EL (cell line): Measurements from ENCODE around the gene PEA15.

Source experiments
- DNase-seq: peaks from one replicate; pipeline ENCODE4 v3.0.0-alpha.2; 2016

The PEA15 gene

GRCh38 chr1:160244209-160244608 is 39.0 kb downstream of the PEA15 start:
- DNase-seq: no peak

DNA sequence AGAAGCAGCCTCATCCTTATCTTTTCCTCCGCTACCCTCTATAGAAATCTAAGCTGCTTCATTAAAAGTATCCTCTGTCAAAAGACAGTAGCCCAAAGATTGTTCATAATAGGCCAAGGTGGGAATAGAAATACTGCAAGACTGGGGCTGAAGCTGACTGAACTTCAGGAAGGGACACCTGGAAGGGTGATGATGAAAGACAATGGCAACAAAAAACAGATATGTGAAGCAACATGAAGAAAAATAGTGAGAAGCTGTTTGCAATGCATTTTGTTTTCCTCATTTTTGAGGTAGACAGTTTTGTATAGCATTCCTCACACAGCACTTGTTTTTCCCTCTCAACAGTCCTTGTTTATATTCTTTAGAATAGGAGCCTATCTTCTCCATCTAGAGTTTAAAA is 40.2 kb downstream of the PEA15 start:
- DNase-seq: no peak

- DNase-seq: no peak
Measured at GRCh38 chr1:160247053-160247452, 41.9 kb downstream of the PEA15 start.

DNA sequence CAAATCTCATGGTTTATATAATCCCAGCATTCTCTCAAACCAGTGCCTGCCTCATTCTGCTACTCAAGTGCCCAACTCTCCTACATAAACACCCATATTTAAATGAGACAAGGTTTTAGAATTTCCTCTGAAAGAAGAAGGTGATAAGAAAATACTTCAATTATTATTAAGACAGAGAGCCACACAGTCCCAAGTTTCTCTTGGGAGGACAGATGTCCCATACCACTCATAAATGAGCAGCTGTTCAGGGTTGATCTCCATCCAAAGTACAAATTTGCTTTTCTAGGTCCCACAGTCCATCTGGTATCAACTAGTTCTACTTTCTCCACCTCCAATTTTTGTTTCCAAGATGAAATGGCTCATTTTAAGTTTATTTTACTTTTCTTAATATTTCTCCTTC is 45.8 kb downstream of the PEA15 start:
- DNase-seq: no peak

DNA sequence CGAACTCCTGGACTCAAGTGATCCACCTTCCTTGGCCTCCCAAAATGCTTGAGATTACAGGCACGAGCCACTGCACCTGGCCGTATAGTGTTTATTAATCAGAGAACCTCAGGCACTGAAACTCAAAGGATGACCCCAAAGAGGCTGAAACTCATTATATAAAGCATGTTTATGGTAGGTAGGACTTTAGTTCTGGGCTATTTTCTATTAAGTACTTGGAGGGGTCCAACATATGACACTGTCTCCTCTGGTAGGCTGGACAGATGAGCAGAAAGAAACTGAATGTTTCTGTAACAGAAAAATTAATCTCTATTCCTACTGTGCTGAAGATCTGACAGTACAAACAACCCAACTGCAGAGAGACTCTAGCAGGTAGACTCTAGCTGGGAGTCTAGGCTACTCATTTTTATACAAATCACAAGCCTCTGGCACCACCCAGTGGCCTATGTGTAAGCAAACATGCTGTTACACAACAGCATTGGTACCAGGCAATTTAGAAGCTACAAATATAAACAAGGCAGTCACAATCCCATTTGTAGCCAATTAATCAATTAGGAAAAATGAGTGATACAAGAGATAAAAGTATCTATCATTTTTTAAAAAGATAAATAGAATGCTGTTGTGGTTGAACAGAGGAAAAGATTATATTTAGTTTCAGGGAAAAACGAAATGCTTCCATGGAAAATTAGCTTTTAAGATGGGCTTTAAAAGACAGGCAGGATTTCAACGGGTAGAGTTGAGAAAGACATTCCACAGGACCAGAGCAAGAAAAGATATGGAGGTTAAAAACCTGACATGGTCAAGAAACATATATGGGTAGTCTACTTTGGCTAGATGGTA is 46.7 kb downstream of the PEA15 start:
- DNase-seq: peak; percentile 74

- no peak for DNase-seq
Measured at GRCh38 chr1:160255781-160256300, 50.7 kb downstream of the PEA15 start.

DNA sequence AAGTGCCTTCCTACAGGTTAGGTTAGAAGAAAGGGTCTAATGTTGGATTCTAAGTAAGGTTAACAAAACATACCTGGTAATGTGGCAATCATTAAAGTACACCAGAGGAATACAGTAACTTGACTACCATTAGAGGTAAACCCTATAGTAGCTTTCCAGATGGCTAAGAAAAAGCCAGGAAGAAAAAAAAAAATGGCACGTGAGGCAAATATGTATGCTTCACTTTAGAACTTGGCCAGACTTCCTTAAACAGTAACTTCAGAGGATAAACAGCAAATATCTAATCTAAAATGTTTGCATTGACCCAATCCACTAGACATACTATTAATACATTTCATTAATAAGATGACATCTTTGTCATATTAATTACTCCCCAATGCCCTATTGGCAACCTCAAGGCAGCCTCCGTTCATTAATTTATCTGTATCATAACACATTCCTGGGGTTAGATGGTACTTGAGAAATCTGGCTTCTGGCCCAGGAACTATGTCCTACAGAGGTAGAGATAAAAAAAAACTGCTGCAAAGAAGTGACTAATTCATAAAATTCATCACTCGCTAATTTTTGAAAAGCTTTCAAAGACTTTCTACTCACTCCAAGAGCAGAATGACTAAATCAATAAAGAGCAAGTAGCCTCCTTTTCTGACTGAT is 51.3 kb downstream of the PEA15 start:
- peak; percentile 78 for DNase-seq

DNA sequence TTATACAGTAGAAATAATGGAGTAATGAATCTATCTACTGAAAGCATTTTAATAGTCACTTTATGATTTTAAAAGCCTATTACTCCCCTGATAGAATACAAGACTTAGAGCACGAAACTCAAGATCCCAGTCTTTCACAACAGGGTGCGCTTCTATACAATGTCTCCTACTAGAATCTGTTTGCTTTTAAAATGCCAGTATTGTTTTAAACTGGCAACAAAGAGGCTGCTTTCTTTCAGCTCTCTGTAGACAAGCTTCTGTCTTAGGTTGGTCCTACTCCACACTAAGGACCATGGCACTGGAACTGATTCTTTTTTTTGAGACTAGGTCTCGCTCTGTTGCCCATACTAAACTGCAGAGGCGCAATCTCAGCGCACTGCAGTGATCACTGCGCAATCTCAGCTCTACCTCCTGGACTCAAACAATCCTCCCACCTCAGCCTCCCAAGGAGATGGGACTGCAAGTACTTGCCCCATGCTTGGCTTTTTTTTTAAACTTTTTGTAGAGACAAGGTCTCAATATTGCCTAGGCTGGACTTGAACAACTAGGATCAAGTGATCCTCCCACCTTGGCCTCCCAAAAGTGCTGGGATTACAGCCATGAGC is 52.3 kb downstream of the PEA15 start:
- no peak for DNase-seq

- no peak for DNase-seq
Measured at GRCh38 chr1:160258177-160258798, 53.1 kb downstream of the PEA15 start.

DNA sequence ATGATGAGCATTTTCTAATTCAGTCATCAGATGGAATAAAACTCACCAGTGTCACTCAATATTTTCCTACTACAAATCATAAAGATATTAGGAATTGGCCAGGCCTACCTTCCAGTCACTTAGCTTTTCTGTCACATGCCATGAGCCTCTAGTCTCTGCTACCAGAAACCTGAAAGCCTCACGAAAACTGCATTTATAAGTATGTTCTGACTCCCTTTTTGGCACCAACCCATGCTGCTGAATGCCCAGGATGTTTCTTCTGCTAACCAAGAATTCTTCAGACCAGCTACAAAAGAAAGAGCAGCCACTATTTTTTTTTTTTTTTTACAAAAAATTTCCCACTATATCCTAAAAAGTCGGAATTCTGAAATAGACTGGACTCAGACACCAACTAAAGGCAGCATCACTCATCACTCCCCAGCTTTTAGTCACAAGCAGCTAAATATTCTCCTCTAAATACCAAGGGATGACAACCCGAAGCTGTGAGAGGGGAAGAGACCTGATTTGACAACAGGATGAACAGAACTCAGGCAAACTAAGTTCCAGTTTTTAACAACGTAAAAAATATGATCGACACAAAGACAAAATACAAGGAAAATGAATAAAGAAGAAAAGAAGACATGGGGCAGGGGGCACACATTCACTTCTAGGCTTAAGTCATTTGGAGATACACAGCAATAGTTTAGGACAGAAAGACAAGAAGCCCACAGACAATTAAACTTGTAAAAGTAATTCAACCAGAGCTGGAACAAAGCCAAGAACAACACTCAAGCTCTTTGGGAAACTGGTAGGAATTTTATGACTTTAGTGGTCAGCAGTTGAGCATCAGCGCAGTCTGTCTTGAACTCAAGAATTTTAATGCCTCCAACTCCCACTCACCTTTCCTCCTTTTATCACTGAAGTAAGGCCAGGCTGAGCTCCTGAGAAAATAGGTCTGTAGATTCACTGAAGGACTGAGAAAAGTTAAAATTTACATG is 55.5 kb downstream of the PEA15 start:
- peak; percentile 87 for DNase-seq

DNA sequence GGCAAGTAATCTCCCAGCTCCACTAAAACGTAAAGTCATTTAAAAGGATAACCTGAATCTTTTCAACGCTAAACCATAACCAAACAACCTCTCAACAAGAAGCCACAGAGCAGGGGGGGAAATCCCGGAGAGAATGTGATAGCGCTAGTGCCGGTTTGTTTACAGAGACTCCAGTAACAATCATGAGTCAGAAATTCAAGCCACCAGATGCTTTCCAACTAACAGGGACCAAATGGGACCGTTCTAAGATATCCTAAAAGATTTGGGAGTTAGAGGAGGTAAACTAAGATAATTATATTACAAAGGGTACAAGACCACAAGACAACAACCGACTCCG is 56.3 kb downstream of the PEA15 start:
- DNase-seq: peak; percentile 84

GRCh38 chr1:160261893-160262794 is 57.0 kb downstream of the PEA15 start, which contains the start of gene DCAF8:
DCAF8 (minus strand) TSS chr1:160262549; CDS start chr1:160244008, 18,541 bp downstream.
- DNase-seq: peak; percentile 97

DNA sequence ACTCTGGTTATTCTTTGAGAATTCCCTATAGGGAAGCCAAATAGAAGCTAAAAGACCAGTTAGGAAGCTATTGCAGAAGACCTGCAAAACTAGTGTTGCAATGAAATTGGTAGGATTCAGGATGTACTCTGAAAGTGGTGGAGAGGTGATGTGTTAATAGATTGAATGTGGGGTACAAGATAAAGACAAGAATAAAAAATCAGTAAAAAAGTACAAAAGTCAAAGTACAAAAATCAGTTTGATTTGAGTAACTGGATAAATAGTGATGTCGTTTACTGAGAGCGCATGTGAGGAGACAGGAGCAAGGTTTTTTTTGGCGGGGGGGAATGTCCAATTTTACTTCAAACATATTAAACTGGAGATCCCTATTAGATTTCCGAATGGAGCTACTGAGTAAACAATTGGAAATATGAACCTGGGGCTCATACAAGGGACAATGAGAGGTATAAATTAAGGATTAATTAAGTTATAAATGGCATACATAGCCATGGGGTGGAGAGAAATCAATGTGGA is 59.7 kb downstream of the PEA15 start:
- DNase-seq: no peak
